Subcutaneous adipose tissue (tissue), 4 donors: ENCODE data around the gene LRRC26. TPM values are rescaled to one million over a fixed set of nuclear protein-coding genes. Genes with fewer than 3 reads are reported as not detected.

ENCODE experiments used
- total RNA-seq, 4 donors: library from RNA; depleted of rRNA; stranded (reverse); fragments of >200 nt; gene quantifications; one replicate each; pipeline ENCODE4 v1.1.0, GENCODE V29; 2016
- TF ChIP-seq, protein P1 (sequence below): fragments of 450-650 bp; IDR thresholded peaks from one replicate; pipeline ENCODE4 v1.5.1; 2016; ENCODE audit warnings: low read depth, mild to moderate bottlenecking, control low read depth, antibody characterized with exemption, moderate library complexity

Gene LRRC26
- total RNA-seq, 4 donors from 2014 or later, result not detected

DNA sequence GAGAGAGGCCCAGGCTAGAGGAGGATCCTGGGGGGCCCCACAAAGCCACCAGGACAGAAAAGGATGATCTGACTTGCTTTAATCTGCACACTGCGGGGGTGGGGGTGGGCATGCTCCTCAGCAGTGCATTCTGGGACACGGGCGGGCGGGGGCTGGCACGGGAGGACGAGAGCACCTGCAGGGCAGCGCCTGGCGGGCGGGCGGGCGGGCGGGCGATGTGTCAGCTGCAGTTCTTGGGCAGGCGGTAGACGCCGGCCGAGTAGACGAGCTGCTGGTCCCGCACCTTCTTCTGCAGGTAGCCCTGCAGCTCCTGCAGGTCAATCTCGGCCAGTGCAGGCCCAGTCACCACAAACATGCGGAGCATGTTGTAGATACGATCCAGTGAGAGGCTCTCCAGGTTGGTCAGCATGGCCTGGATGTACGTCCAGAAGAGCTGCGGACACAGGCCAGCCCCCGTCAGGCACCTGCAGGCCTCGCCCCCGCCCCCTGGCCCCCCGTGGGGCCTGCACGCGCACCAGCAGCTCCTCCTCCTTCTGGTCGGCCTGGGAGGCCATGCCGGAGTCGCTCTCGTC is 5.0 kb upstream of the LRRC26 start:
- TF ChIP-seq, protein P1, sequence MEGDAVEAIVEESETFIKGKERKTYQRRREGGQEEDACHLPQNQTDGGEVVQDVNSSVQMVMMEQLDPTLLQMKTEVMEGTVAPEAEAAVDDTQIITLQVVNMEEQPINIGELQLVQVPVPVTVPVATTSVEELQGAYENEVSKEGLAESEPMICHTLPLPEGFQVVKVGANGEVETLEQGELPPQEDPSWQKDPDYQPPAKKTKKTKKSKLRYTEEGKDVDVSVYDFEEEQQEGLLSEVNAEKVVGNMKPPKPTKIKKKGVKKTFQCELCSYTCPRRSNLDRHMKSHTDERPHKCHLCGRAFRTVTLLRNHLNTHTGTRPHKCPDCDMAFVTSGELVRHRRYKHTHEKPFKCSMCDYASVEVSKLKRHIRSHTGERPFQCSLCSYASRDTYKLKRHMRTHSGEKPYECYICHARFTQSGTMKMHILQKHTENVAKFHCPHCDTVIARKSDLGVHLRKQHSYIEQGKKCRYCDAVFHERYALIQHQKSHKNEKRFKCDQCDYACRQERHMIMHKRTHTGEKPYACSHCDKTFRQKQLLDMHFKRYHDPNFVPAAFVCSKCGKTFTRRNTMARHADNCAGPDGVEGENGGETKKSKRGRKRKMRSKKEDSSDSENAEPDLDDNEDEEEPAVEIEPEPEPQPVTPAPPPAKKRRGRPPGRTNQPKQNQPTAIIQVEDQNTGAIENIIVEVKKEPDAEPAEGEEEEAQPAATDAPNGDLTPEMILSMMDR, result no peak

DNA sequence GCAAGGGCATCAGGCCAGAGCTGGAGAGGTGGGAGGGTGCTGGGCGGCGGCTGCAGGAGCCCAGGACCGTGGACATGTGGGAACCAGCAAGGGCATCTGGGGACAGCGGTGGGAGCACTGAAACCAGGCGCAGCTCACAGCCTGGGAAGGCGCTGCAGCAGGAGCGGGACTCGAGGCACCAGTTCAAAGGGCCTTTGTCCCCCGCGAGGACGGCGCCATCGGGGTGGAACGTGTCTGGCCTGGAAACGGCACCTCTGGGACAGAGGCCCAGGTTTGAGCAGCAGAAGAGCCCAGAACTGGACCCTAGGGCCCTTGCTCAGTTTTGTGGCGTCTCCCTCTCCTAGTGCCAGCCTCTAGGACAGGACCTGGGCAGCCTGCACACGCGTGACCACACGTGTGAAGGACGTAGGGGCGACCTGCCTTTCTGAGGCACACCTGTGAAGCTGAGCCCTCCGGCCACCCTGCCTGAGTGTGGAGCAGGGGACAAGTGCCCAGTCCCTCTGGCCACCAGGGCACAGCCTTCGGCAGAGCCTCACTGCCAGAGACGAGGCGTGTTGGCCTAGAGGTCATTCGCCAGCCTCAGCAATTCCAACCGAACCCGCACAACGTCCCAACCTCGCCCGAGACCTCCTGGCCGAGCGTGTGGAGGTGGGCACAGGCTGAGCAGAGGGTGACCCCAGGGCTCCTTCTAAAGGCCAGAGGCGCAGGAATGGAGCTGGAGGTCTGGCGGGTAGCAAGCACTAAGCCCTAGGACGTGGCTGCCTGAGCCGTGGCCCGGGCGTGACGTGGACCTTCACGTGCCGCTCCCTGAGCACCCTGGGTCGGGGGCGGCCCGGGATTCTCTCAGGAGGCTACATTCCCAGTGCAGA is 4.2 kb upstream of the LRRC26 start:
- TF ChIP-seq, protein P1, result no peak

DNA sequence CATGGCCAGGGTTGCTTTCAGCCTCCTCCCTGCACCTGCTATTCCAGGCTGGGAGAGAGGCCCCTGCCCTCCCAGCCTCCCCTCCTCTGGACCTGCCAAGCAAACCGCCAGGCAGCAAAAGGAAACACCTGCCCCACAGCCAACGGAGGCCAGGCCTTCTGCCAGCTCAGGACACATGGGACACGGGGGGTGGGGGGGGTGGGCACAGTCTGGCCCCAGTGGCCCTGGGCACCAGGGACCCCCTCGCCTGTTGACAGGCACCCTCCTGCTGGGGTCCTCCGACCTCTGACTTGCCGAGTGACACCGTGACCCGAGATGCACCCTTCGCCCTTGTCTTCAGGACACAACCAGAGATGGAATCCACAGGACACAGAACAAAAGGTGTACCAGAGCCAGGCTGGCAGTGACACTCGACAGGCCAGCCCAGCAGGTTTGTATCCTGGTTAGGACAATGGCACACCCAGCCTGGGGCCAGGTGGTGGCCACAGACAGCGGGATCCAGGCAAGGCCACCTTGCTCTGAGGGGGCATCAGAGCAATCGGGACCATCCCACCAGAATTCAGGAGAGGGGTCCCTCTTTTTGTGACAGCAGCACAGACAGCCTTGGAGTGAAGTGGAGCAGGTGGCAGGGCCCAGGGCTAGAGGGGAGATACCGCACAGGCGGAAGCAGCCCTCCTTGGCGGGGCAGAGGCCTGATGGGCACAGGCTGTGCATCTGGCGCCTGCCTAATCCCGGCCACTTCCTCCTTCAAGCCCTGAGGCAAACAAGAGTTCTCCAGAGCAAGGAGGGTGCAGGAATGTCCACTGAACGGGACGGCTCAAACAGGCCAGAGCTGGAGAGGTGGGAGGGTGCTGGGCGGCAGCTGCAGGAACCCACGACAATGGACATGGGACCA is 3.3 kb upstream of the LRRC26 start:
- TF ChIP-seq, protein P1, result no peak

DNA sequence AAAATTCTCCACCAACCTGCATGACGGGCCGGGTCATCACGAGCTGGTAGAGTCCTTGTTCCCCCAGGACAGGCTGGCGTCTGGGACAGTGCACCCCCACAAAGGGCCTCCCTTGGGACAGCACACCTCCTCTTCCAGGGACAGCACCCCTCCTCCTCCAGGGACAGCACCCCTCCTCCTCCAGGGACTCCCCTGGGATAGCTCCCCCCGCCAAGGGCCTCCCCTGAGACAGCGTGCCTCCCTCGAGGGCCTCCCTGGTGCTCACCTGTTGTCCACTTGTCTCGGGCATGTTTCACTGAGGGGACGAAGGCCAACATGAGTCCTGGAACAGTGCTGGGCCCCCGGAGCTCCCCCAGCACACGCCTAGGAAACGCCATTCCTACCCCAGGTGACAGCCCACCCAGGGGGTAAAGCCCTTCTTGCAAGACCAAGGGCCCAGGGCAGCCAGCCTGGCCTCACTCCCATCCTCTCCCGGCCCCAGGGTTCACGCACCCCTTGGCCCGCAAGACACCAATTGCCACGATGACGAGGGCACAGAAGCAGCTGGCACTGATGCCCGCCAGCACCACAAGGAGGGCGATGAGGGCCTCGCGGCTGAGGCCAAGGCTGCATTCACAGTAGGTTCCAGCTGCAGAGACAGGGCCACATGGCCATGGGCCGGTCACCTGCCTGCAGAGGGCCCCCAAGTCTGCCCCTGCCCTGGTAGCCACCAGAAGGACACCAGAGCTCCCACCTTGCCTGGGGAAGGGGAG is 1.5 kb upstream of the LRRC26 start:
- TF ChIP-seq, protein P1, result no peak

DNA sequence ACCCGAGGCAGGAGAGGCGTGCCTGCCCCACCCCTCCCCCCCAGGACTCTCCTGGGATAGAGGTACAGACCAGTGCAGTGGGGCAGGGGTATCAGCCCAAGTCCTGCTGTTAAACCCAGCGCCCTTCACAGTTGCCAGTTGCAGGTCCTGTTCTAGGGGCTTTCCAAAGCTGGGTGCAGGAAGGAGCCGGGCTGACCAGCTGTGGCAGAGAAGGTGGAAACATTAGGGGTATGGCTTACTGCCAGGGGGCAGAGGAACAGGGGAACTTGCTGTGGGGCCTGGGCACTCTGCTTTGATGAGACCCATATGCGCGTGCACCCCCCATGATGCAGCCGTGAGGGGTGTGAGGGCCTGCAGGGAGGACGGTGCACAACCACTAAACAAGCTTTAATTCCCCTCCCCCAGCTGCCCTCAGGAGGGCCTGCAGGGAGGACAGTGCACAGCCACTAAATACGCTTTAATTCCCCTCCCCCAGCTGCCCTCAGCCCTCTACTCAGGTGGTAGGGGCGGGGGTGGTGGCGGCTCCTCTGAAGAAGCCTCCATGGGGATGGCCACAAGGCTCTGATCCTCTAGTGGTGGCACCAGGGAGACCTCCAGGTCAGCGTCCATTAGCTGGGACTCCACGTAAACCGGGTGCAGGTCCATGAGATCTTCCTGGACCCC is 766 bp upstream of the LRRC26 start:
- TF ChIP-seq, protein P1, result no peak

DNA sequence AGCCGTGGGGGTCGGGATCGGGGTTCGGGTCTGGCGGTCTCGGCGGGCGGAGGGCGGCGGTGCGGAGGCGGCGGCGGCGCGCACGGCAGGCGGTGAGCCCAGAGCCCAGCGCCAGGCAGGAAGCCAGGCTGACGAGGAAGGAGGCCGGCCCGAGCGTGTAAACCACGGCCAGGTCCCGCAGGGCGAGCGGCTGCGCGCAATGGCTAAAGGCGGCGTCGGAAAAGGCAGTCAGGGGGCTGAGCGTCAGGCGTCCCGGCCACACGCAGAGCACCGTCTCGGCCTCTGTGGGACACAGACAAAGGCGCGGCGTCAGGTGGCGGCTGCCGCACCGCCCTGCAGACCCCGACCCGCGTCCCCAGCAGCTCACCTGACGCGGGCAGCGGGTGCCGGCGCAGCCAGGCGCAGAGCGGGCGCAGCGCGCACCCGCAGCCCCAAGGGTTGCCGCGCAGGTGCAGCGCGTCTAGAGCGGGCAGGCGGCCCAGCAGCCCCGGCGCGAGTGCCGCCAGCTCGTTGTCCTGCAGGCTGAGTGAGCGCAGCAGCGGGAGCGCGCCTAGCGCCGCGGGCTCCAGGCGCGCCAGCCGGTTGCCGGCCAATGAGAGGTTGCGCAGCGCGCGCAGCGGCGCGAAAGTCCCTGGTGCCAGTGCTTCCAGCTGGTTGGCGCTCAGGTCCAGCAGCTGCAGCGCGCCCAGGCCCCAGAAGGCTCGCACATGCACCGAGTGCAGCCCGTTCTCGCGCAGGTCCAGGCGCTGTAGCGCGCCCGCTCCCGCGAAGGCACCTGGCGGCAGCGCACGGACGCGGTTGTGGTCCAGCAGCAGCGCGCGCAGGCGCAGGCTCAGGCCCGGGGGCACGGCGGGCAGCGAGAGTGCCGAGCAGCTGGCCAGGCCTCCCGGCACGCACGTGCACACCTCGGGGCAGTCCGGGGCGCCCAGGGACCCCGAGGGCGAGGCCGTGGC is 671 bp downstream of the LRRC26 start:
- TF ChIP-seq, protein P1, result no peak
